ENCODE results near the gene PHF21B.

The PHF21B gene

GRCh38 chr22:44954149-44954548 lies 55.7 kb downstream of the PHF21B start:
- DNase-seq: no peak

GRCh38 chr22:44952863-44953746 lies 56.7 kb downstream of the PHF21B start:
- DNase-seq: no peak

- no peak for DNase-seq
Measured at GRCh38 chr22:44951510-44951816, 58.3 kb downstream of the PHF21B start.

- DNase-seq: no peak
Measured at GRCh38 chr22:44950806-44951509, 58.8 kb downstream of the PHF21B start.

- no peak for DNase-seq
Measured at GRCh38 chr22:44947846-44948245, 62.0 kb downstream of the PHF21B start.

- DNase-seq: no peak
Measured at GRCh38 chr22:44947049-44947448, 62.8 kb downstream of the PHF21B start.

- DNase-seq: no peak
Measured at GRCh38 chr22:44944883-44945601, 64.8 kb downstream of the PHF21B start.

- DNase-seq: no peak
Measured at GRCh38 chr22:44943701-44944324, 66.0 kb downstream of the PHF21B start.

GRCh38 chr22:44942979-44943700 lies 66.7 kb downstream of the PHF21B start:
- no peak for DNase-seq

- DNase-seq: no peak
Measured at GRCh38 chr22:44942056-44942455, 67.7 kb downstream of the PHF21B start.

GRCh38 chr22:44941207-44941606 lies 68.6 kb downstream of the PHF21B start:
- DNase-seq: no peak

- no peak for DNase-seq
Measured at GRCh38 chr22:44940130-44940529, 69.7 kb downstream of the PHF21B start.

GRCh38 chr22:44939451-44939850 lies 70.4 kb downstream of the PHF21B start:
- DNase-seq: no peak

GRCh38 chr22:44938886-44939285 lies 70.9 kb downstream of the PHF21B start:
- no peak for DNase-seq

GRCh38 chr22:44937216-44937615 lies 72.6 kb downstream of the PHF21B start:
- DNase-seq: no peak

- DNase-seq: no peak
Measured at GRCh38 chr22:44936201-44936600, 73.6 kb downstream of the PHF21B start.

- DNase-seq: no peak
Measured at GRCh38 chr22:44935724-44936123, 74.1 kb downstream of the PHF21B start.

- DNase-seq: no peak
Measured at GRCh38 chr22:44934454-44934735, 75.4 kb downstream of the PHF21B start.

- DNase-seq: no peak
Measured at GRCh38 chr22:44933666-44934453, 75.9 kb downstream of the PHF21B start.

GRCh38 chr22:44932493-44932892 lies 77.3 kb downstream of the PHF21B start:
- no peak for DNase-seq

GRCh38 chr22:44931766-44932165 lies 78.0 kb downstream of the PHF21B start:
- DNase-seq: no peak

GRCh38 chr22:44931077-44931540 lies 78.7 kb downstream of the PHF21B start:
- no peak for DNase-seq
